NCI-H187 (cell line): ENCODE results near the gene STIP1.
"Not testable (repeated sequence)": the region's sequence is repeated elsewhere in the genome, so short reads cannot be mapped to it uniquely, and the experiment has no call there.

Experiments
- DNase-seq, 2 experiments: peaks; one replicate each; lab custom pipeline; 2025; lab: John Stamatoyannopoulos, UW

Gene STIP1

DNA sequence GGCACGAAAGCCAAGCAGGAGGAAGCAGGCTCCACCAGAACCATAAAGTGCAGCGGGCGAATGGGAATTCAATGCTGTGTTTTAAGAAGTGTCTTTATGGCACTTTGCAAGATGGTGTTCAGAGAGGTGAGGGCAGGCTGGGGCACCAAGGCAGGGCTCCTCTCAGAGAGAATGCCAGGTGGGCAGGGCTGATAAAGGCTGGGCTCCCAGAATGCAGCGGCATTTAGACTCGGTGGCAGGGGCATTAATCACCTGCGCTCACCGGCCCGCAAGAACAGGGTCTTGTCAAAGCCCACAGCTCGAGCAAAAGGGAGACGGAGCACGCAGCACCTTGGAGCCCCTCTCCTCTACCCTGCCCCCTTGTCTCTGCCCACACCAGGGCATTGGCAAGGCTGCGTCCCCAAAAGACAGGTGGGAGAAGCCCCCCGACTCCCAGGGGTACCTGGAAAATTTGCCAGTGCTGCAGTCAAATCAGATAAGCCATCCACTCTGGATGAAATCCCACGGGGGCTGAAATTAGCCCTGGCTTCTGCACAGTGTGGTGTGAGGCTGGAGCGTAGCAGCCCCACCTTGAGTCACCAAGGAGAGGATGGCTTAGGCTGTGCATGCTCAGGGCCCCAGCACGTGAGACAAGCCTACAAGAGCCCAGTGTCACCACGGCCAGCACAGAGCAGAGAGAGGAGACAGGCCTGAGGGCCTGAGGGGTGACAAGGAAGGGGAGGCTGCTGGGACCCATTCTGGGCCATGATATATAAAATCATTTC lies 28.2 kb upstream of the STIP1 start:
- no peak for DNase-seq

DNA sequence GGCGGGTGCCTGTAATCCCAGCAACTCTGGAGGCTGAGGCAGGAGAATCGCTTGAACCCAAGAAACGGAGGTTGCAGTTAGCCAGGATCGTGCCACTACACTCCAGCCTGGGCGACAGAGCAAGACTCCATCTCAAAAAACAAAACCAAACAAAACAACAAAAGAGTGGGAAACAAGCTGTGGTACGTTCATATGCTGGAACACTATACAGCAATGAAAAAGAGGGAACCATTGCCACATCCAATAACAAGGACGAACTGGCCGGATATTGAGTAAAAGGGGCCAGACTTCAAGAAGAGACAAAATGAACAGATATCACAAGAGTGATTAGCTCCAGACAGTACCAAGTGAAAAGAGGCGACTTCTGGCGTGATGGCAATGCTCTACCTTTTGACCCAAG lies 24.9 kb upstream of the STIP1 start:
- DNase-seq = no peak

DNA sequence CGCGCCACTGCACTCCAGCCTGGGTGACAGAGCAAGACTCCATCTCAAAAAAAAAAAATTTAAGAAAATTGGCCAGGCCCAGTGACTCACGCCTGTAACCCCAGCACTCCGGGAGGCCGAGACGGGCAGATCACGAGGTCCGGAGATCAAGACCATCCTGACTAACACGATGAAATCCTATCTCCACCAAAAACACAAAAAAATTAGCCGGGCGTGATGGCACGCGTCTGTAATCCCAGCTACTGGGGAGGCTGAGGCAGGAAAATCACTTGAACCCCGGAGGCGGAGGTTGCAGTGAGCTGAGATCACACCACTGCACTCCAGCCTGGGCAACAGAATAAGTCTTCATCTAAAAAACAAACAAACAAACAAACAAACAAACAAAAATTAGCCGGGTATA lies 23.2 kb upstream of the STIP1 start:
- not testable (repeated sequence) for DNase-seq

DNA sequence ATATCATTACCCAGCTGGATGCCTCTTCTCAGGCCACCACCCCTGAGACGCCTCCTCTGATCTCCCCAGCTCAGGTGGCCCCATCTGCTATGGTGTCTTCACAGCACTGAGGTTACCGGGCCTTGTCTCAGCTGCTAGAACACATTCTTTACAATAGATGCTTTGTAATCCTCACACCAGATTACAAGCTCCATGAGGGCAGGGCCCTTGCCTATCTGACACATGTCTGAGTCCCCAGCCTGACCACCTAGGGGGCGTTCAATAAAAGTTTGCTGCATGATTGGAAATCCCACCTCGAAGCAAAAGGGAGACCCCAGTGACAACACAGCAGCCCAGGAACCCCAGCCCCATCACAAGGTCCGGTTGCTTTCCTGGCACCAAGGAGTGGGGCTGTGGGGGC lies 22.0 kb upstream of the STIP1 start:
- DNase-seq = no peak

DNA sequence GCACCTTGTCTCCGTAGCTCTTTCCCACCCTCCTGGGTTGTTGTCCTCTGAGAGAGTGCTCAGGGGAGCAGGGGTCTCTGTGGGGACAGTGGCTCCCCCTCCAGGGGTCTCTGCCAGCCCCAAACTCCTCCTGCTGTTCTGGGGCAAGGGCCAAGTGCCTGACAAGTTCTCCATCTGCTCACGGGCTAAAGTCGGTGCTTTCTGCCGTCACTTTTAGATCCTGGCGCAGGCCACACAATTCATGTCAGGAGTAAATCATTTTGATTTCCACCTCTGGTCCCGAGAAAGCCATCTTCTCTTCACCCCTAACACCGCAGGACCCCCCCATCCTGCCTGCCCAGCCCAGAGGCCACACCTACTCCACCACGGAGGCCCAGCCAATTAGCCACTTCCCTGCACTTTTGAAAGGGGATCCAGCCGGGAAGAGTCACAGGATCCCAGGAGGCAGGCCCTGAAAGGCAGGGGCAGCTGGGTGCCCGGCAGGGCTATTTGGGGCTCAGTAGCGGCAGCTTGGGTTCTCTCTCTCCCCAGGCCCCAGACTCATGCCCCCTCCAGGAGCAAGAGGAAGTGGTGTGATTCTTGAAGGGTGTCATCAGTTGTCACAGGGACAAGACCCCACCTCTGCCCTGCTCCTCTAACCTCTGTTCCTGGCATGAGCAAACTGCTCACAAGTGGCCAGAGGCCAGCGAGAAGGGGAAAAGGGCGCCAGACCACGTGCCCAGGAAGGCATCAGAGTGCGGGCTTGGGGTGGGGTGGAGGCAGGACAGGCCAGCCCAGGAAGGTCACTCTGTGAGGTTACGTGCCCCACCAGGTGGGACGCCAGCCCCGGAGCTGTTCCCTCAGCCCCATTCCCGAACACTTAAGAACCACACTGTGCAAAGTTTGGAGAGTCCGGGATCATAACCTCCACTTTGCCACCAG lies 21.3 kb upstream of the STIP1 start:
- DNase-seq = no peak

DNA sequence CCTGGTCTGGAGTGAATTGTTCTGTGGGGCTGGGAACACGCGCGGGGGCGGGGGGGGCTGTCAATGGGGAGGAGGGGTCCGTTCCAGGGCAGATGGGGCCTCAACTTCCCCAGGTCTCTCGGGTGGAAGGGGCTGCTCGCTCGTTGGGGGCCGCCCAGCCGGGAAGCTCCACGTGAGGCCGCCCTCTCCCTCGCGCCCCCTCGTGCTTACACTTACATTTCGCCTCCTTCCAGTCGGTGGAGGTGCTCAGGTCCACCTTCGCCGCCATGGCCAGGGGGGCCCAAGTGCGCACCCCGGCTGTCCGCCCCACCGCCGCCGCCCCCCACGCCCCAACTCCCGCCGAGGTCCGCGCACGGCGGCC lies 20.5 kb upstream of the STIP1 start:
- no peak for DNase-seq

DNA sequence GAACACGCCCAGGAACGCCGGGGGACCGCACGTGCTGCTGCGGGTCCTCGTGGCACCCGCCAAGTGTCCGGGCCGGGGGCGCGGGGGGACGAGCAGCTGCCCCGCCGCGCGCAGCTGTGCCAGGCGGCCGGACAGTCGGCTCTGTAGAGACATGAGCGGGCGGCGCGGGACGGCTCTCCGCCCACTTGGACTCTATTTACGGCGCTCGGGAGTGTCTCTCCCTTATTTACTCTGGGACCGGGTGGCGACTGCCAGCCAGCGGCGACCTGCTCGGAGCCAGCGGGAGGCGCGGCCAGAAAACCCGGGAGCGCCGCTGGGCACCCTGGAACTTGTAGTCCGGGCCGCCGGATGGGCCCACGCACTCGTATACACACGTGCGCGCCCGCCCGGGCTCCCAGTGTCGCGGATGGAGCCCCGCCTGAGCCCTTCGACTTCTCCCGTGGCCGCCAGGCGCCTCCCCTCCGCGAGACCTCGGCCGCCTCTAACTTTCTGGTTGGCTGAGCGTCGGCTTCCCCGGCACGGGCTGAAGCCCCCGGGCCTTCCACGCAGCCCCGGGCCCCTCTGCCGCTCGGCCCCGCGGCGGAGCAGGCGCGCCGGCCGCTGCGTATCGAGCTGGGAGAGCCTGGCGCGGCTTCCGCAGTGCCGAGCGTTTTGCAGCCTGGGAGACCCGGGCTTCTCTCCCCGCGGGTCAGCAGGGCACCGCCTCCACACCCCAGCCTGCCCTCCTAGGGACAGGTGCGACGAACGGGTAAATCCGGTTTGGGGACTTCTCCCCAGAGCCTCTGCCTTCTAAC lies 19.9 kb upstream of the STIP1 start, which contains the start of gene MACROD1:
Gene MACROD1, minus strand, starts transcription at position 272 of the 794 bp plus-strand sequence. Its CDS starts 119 bp downstream, at position 153.
- DNase-seq = peak; percentile 31 to 80

DNA sequence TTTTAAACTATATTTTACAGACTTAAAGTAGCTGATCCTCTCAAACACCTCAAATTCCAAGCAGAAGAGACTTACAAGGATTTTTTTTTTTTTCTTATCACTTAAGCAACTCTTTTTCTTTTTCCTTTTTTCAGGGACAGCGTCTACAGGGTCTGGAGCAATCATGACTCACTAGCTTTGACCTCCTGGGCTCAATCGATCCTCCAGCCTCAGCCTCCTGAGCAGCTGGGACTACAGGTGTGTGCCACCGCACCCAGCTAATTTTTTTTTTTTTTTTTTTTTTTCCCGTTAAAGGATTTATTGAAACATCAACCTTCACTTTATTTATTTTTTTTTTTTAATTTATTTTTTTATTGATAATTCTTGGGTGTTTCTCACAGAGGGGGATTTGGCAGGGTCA lies 15.6 kb upstream of the STIP1 start:
- DNase-seq = no peak

DNA sequence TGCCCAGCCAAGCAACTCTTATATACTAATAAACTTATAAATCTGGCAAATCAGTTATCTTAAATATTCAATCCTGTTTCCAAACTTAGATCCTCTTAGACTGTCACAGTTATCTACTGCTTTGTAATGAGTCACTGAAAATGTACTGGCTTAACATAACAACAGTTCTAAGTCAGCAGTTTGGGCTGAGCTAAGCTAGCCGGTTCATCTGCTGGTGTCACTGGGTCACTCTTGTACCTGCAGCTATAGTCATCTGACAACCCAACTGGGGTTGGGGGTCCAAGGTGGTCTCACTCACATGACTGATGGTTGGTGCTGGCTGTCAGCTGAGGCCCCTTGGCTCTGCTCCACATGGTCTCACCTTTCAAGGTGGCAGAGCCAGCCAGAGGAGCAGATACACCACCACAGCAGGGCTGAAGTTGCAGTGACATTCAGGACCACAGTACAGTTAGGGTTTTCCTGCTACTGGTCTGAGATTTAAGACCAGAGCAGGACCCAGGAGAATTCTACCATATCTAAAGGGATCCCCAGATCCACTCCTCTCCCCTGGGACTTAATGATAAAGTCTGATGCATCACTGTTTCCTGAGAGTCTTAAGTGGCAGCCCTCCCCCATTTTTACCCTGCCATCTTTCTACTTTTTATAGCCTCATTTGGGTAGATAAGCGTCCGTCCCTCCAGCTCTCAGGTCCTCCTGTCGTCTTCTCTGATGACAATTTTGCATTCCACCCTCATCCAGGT lies 12.2 kb upstream of the STIP1 start:
- DNase-seq = no peak

DNA sequence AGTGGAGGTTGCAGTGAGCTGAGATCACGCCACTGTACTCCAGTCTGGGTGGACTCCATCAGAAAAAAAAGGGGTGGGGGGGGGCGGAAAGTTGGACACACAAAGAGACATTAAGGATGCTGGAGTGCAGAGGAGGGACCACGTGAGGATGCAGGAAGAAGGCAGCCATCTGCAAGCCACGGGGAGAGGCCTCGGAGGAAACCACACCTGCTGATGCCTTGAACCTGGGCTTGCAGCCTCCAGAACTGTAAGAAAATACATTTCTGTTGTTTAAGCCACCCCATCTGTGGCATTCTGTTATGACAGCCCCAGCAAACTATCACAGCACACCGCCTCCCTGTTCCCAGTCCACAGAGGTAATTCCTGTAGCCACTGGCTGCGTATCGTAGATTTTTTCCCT lies 9.2 kb upstream of the STIP1 start:
- DNase-seq = no peak

DNA sequence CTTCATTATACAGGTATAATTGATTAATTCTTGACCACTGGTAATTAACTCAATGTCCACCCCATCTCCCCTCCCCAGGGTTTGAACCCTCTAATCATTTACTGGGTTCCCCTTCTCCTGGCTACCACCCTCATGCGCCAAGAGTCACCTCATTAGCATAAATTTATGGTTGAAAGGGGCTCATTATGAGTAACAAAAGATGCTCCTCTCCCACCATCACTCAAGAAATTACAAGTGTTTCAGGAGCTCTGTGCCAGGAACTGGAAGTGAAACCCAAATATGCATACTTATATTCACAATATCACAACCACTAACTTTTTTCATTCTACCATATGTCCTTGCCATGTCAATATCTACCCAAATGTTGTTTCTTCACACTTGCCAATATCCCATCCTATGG lies 7.8 kb upstream of the STIP1 start:
- no peak for DNase-seq

DNA sequence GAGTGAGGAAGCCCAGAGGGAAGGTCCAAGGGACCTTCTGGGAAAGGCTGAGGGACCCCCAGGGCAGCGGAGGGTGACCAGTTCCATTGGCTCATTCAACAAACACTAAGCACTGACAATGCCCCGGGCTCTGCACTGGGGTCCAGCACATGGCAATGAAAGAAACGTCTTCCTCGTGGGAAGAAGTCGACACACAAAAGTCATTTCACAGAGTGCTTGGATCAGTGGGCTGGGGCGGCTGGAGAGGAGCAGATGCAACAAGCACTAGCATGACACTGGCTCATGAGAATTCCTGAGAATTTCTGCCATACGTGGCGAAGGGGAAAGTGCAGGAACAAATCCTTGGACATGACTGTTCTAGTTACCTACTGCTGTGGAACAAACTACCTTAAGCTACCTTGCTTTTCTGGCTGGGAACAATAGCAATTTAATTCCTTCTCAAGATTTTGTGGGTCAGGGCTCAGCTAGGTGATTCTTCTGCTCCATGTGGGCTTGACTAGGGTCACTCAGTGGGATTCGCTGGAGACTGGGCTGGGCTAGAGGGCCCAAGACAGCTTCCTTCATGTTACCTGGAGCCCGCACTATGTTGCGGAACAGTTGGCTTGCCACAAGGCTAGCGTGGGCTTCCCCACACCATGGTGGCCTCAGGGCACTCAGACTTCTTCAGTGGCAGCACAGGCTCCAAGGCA lies 6.9 kb upstream of the STIP1 start:
- DNase-seq = no peak

DNA sequence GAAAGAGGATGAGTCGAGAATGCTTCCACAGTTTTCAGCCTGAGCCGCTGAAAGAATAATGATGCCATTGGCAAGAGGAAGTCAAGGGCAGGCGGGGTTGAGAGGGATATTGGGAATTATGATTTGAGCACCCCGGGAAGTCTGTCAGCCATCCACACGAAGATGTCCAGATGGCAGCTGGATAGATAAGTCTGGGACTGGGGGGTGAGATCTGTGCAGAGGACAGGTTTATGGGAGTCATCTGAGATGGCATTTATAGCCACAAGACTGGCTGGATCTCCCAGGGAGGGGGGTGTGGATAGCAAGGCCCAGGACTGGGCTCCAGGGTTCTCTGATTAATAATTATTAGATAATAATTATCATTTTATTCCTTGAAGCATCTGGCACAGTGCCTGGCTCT lies 5.1 kb upstream of the STIP1 start:
- no peak for DNase-seq

DNA sequence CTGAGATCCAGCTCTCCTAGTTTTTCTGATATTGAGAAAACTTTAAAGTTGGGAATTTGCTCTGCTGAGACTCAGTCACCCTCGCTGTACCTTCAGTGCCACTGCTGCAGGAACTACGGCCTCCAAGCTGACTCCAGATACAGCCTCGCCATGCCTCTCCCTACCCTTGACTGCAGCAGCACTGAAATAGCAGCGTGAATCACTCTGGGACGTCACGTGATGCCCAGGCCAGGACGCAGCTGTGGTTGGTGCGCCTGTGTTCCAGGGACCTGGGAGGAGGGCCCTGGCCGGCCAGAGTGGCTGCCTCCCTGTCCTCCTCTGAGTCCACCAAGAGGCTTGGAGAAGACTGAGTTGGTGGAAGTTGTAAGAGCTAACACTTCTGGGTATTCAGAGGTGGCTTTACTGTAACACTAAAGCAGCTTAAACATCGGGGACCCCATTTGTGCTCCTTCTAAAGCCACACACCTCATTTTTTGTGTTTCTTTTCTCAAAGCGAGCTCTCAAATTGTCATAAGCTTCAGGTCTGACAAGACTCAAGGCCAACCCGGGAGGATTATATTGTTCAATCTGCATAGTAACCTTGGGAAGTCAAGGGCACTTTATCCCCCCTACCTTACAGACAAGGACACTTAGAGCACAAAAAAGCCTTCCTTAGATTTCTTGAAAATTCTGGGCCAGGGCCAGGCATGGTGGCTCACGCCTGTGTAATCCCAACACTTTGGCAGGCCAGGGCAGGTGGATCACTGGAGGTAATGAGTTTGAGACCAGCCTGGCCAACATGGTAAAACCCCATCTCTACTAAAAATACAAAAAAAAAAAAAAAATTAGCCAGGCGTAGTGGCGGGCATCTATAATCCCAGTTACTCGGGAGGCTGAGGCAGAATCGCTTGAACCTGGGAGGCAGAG lies 4.2 kb upstream of the STIP1 start:
- DNase-seq = peak in 1 of 2 experiments; percentile 32

DNA sequence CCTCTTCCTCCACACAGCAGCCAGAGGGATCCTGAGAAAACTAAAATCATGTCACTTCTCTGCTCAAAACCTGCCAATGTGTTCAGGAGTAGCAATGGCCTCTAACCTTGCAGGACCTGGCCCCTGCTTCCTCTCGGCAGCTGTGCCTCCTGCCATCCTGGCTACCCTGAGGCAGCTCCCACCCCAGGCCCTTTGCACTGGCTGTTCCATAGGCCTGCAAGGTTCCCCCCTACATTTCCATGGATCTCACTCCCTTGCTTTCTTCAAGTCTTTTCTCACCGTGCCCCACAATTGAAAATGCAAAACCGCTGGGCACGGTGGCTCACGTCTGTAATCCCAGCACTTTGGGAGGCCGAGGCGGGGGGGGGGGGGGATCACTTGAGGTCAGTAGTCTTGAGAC lies 2.1 kb upstream of the STIP1 start:
- DNase-seq = no peak

DNA sequence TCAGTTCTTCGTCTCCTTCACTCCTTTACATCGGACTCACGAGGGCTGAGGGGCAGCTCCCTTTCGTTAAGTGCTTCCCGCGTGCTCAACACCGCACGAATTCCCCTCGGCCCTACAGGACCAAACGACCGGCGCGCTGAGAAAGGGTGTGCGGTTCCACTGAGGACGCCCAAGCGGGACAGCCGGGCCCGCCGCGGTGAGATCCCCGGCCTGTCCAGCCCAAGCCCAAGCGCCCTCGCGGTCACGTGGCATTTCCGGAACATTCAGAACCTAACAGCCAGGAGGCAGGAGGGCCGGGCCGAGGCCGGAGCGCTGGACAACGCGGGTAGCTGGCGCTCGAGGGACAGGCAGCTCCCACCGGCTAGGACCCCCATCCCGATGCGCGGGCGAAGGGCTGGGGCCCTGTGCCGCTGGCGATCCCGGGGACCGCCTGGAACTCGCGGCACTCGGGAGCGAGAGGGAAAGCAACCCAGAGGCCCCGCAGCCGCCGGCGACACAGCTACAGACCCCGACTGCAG lies 737 bp upstream of the STIP1 start:
- peak; percentile 61 to 73 for DNase-seq

DNA sequence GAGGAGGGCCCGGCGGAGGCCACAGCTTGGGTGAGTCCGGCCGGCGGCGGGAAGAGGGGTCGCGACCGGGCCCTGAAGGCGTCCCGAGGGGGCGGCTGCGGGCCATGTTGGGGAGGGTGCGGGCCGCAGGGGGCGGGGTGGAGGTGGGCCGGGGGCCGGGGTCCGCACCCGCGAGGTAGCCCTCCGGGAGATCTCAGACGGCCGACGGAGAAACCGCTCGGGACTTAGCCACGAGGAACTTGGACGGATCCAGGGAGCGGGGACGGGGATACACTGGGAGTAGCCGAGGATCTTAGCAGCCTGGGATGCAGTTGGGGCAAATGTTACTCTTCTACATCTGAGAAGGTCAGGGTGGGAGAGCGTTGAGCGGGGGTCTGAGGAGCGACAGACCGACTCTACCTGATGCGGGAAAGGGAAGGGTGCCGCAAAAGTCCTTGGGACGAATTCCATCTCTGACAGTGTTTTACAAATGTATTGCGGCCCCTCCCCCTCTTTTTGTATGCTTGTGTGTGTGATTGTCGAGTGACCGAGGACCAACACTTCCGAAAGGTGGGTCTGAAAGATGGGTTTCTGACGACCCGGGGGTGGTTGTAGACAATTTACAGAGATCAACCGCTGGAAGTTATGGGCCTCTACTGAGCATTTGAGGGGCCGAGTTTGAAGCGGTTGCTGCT lies 658 bp downstream of the STIP1 start:
- no peak for DNase-seq

DNA sequence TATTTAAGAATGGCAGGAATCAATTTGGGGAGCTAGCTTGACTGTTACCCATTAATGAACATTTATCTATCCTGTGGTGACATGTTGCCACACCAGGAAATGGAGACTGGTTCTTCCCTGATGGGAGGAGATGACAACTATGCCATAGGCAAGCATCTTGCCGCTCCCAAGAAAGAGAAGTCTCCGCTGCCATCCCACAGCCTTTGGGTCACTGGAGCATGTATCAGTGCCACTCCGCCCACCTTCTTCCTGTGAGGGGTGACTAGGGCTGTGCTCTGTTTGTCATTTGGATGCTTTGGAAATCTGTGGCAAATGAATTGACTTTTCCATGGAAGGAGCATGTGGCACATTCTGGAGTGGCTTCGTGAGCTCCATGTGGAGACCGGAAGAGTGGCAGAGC lies 6.5 kb downstream of the STIP1 start:
- DNase-seq = no peak

DNA sequence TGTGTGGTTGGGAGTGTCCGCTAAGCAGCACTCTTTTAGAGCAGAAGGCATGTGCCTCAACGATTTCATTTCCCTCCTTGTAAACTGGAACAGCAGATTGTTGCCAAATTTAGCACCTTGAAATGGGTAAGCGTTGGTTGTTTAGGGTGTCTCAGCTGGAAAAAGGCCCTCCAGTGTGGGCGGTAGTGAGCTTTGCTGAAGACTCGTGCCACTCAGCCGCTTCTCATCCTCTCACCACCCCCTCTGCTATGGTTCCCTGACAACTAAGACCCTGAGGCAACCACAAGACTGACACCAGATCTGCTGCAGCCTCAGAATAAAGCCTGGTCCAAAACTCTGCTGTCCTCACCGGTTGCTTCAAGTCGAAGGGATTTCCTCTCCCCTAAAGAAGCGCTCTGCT lies 10.7 kb downstream of the STIP1 start:
- no peak for DNase-seq
